Esophagus squamous epithelium (tissue), 4 donors: Measurements from ENCODE around the gene THBS3.

ENCODE experiments used
- POLR2A ChIP-seq, 4 donors: fragments of 450-650 bp; IDR thresholded peaks; one replicate each; pipeline ENCODE4 v1.6.1; 2017; ENCODE audit warnings: antibody characterized with exemption in 4 of 4, mild to moderate bottlenecking in 4 of 4, moderate library complexity in 3 of 4
- TF ChIP-seq, protein P1 (sequence below), 6 experiments: fragments of 450-650 bp in 4 of 6; fragments of 200-600 bp in 2 of 6; sonication (generic) in 2 of 6; IDR thresholded peaks; one replicate each; pipeline ENCODE4 v1.5.1; 2016 to 2019; ENCODE audit warnings: antibody characterized with exemption in 6 of 6, mild to moderate bottlenecking in 4 of 6, moderate library complexity in 4 of 6

DNA sequence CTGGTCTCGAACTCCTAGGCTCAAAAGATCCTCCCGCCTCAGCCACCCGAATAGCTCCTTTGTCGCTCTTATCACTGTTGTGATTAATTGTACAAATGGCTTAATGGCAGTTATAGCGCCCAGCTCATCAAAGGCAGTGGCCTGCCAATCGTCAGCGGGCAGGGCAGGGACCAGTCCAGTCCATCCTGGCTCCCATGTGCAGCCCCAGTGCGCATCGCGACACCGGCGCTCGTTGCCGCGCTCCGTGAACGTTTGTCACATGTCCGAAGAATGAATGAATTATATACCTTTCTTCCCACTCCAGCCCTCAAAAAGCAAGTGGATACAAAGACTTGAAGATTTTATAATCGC is 19.2 kb upstream of the THBS3 start:
- TF ChIP-seq, protein P1, sequence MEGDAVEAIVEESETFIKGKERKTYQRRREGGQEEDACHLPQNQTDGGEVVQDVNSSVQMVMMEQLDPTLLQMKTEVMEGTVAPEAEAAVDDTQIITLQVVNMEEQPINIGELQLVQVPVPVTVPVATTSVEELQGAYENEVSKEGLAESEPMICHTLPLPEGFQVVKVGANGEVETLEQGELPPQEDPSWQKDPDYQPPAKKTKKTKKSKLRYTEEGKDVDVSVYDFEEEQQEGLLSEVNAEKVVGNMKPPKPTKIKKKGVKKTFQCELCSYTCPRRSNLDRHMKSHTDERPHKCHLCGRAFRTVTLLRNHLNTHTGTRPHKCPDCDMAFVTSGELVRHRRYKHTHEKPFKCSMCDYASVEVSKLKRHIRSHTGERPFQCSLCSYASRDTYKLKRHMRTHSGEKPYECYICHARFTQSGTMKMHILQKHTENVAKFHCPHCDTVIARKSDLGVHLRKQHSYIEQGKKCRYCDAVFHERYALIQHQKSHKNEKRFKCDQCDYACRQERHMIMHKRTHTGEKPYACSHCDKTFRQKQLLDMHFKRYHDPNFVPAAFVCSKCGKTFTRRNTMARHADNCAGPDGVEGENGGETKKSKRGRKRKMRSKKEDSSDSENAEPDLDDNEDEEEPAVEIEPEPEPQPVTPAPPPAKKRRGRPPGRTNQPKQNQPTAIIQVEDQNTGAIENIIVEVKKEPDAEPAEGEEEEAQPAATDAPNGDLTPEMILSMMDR (IDR thresholded peaks at IDR 0.05) = no peak
- no peak for TF ChIP-seq POLR2A (IDR thresholded peaks at IDR 0.05)
